ENCODE results near the gene METTL27.
"Not testable (repeated sequence)": the region's sequence is repeated elsewhere in the genome, so short reads cannot be mapped to it uniquely, and the experiment has no call there.

METTL27 gene

GRCh38 chr7:73885975-73886798, 43.9 kb upstream of the METTL27 start:
- DNase-seq = peak; percentile 42
- Mint-ChIP-seq H3K36me3 (ENCODE audit: low read depth) (no peaks in the 10 kb centered on the region), H3K27me3 (ENCODE audit: low read depth, poor library complexity) (peaks cover 54% of the 10 kb centered on the region), H3K4me3 (peak overlapping the region; percentile 17), H3K4me1 (peaks cover 42% of the 10 kb centered on the region), H3K27ac (peak overlapping the region; percentile 50), H3K9me3 (no peaks in the 10 kb centered on the region)
- TF ChIP-seq CTCF (IDR thresholded peaks at IDR 0.05) = no peak

- Mint-ChIP-seq H3K27me3 (ENCODE audit: low read depth, poor library complexity) (peaks cover 56% of the 10 kb centered on the region), H3K9me3 (no peaks in the 10 kb centered on the region), H3K36me3 (ENCODE audit: low read depth) (no peaks in the 10 kb centered on the region), H3K27ac (no peak overlapping the region), H3K4me1 (peaks cover 44% of the 10 kb centered on the region), H3K4me3 (no peak overlapping the region)
- DNase-seq = no peak
- TF ChIP-seq CTCF (IDR thresholded peaks at IDR 0.05) = no peak
Observed at GRCh38 chr7:73885433-73885974, 43.2 kb upstream of the METTL27 start.

GRCh38 chr7:73884867-73885422, 42.6 kb upstream of the METTL27 start:
- H3K4me1 Mint-ChIP-seq = peaks cover 44% of the 10 kb centered on the region
- not testable (repeated sequence) for H3K9me3 Mint-ChIP-seq; H3K36me3 Mint-ChIP-seq (ENCODE audit: low read depth); H3K27ac Mint-ChIP-seq; DNase-seq; H3K4me3 Mint-ChIP-seq
- peaks cover 56% of the 10 kb centered on the region for H3K27me3 Mint-ChIP-seq (ENCODE audit: low read depth, poor library complexity)

GRCh38 chr7:73882047-73882402, 39.7 kb upstream of the METTL27 start:
- TF ChIP-seq CTCF (IDR thresholded peaks at IDR 0.05) = no peak
- Mint-ChIP-seq H3K36me3 (ENCODE audit: low read depth) (no peaks in the 10 kb centered on the region), H3K4me1 (peaks cover 34% of the 10 kb centered on the region), H3K27ac (no peak overlapping the region), H3K4me3 (no peak overlapping the region), H3K27me3 (ENCODE audit: low read depth, poor library complexity) (peaks cover 41% of the 10 kb centered on the region), H3K9me3 (no peaks in the 10 kb centered on the region)
- no peak for DNase-seq

- peaks cover 28% of the 10 kb centered on the region for H3K4me1 Mint-ChIP-seq
- no peak for DNase-seq
- H3K27ac Mint-ChIP-seq = no peak overlapping the region
- TF ChIP-seq CTCF (IDR thresholded peaks at IDR 0.05) = no peak
- no peaks in the 10 kb centered on the region for H3K9me3 Mint-ChIP-seq
- H3K4me3 Mint-ChIP-seq = no peak overlapping the region
- H3K36me3 Mint-ChIP-seq (ENCODE audit: low read depth) = no peaks in the 10 kb centered on the region
- H3K27me3 Mint-ChIP-seq (ENCODE audit: low read depth, poor library complexity) = peaks cover 38% of the 10 kb centered on the region
Observed at GRCh38 chr7:73881352-73882046, 39.2 kb upstream of the METTL27 start.

- H3K36me3 Mint-ChIP-seq (ENCODE audit: low read depth) = no peaks in the 10 kb centered on the region
- no peak for TF ChIP-seq CTCF (IDR thresholded peaks at IDR 0.05)
- H3K4me1 Mint-ChIP-seq = peaks cover 22% of the 10 kb centered on the region
- no peak overlapping the region for H3K4me3 Mint-ChIP-seq
- no peaks in the 10 kb centered on the region for H3K9me3 Mint-ChIP-seq
- H3K27ac Mint-ChIP-seq = no peak overlapping the region
- peaks cover 38% of the 10 kb centered on the region for H3K27me3 Mint-ChIP-seq (ENCODE audit: low read depth, poor library complexity)
- DNase-seq = no peak
Observed at GRCh38 chr7:73880755-73881328, 38.5 kb upstream of the METTL27 start.

Measured in nephron progenitor cell (in vitro differentiated cells).